H1 (cell line): Measurements from ENCODE around the gene RNF130. TPM values are rescaled to one million over a fixed set of nuclear protein-coding genes. Genes with fewer than 3 reads are reported as not detected.

Experiments used
- CEBPB ChIP-seq: IDR thresholded peaks from 2 replicates; pipeline ENCODE4 v1.6.1; 2012; ENCODE audit warnings: low read depth, low read length
- NRF1 ChIP-seq: IDR thresholded peaks from 2 replicates; pipeline ENCODE4 v1.6.1; 2011; ENCODE audit warnings: mild to moderate bottlenecking, low read depth, low read length, improper control_type of control experiment
- SIRT6 ChIP-seq: IDR thresholded peaks from one replicate; pipeline ENCODE4 v1.7.1; 2012; ENCODE audit warnings: low read length, inconsistent platforms
- TAF7 ChIP-seq: optimal IDR thresholded peaks from 2 replicates; pipeline ENCODE3; 2011; ENCODE audit warnings: low read depth, mild to moderate bottlenecking, inconsistent platforms, low read length, moderate library complexity, borderline replicate concordance
- polyA plus RNA-seq, 7 experiments: library from polyadenylated mRNA; depleted of rRNA in 3 of 7; stranded (reverse) in 5 of 7; unstranded in 2 of 7; fragments of >200 nt in 5 of 7; fragments of 200-250 nt in 2 of 7; gene quantifications; 1 replicate in 5 of 7; 2 replicates in 1 of 7; 4 replicates in 1 of 7; pipeline versions ENCODE4 v1.2.1 to v1.2.3, GENCODE V29; 2011 to 2013; ENCODE audit warnings: missing spikeins in 2 of 7, mixed read lengths in 2 of 7
- total RNA-seq: library from RNA; stranded (reverse); fragmentation: NEBNext Ultra II Directional; extraction: Animal tissue kit (Norgen Biotek cat#: 25700); gene quantifications from 2 replicates; pipeline ENCODE4 v1.2.1, GENCODE V29; 2021
- TF ChIP-seq, protein P1 (sequence below): IDR thresholded peaks from 2 replicates; pipeline ENCODE4 v1.6.1; 2011; ENCODE audit warnings: low read length, improper control_type of control experiment

RNF130 gene
- total and polyA plus RNA-seq, 2 of the 8 experiments (the other 6 are each of a cell fraction or from before 2014, with no cell fraction given) = 65.1 to 70.0 TPM

DNA sequence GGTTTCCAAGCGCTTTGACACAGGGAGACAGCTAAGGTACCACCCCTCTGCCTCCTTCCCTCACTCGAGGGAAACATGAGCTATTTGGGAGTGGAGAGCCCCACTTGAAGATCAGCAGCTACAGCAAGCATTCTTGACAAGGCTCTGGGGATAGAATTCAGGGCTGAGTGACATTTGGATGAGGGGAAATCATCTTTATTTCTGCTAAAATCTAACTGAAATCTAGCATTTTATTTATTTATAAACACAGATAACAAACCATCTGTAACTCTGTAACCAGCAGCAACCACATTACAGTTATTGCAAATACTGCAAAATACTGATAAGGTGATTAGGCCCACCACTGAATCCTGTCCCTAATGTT is 22.4 kb downstream of the RNF130 start (continued):
- TF ChIP-seq, protein P1, sequence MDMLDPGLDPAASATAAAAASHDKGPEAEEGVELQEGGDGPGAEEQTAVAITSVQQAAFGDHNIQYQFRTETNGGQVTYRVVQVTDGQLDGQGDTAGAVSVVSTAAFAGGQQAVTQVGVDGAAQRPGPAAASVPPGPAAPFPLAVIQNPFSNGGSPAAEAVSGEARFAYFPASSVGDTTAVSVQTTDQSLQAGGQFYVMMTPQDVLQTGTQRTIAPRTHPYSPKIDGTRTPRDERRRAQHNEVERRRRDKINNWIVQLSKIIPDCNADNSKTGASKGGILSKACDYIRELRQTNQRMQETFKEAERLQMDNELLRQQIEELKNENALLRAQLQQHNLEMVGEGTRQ = no peak
- TF ChIP-seq SIRT6 (no peak), CEBPB (no peak), NRF1 (no peak), TAF7 (no peak)
